Breast epithelium (tissue), 3 donors: ENCODE results near the gene ELF5.

Source experiments
- POLR2A ChIP-seq: fragments of 450-650 bp; IDR thresholded peaks from one replicate; pipeline ENCODE4 v1.6.1; 2016; ENCODE audit warnings: antibody characterized with exemption, mild to moderate bottlenecking, moderate library complexity
- POLR2AphosphoS5 ChIP-seq, 3 donors: sonication (generic); formaldehyde crosslinking; IDR thresholded peaks; one replicate each; pipeline ENCODE4 v1.6.1; 2017; ENCODE audit warnings: antibody characterized with exemption in 3 of 3

GRCh38 chr11:34531663-34532062 is 18.1 kb upstream of the ELF5 start:
- no peak for TF ChIP-seq POLR2A
- TF ChIP-seq POLR2AphosphoS5 (IDR thresholded peaks at IDR 0.05) = no peak
